SH-SY5Y (cell line): Measurements from ENCODE around the gene SELENOH.

ENCODE experiments used
- GATA2 ChIP-seq: IDR thresholded peaks from 2 replicates; pipeline ENCODE4 v1.6.1; 2011; ENCODE audit warnings: mild to moderate bottlenecking, low read depth, low read length
- GATA3 ChIP-seq: IDR thresholded peaks from 2 replicates; pipeline ENCODE4 v1.6.1; 2011; ENCODE audit warnings: low read depth, mild to moderate bottlenecking, low read length, moderate library complexity

GRCh38 chr11:57709802-57710367 is 31.4 kb upstream of the SELENOH start:
- TF ChIP-seq GATA2 = no peak
- no peak for TF ChIP-seq GATA3
